Measurements from ENCODE around the gene SOX14. TPM values are rescaled to one million over a fixed set of nuclear protein-coding genes. Genes with fewer than 3 reads are reported as not detected.

The SOX14 gene
- total RNA-seq, 2 experiments from 2014 or later: not detected

GRCh38 chr3:137764563-137765309, 621 bp downstream of the SOX14 start:
- no peaks in the 10 kb centered on the region for H3K36me3 Mint-ChIP-seq
- POLR2A ChIA-PET: no interaction called here
- peaks cover 88% of the 10 kb centered on the region for H3K27me3 Mint-ChIP-seq
- peaks cover 2% of the 10 kb centered on the region for H3K9me3 Mint-ChIP-seq
- H3K4me3 Mint-ChIP-seq: no peak overlapping the region
- DNase-seq (peak; percentile 36), ATAC-seq (ENCODE audit: low read depth) (no peak)
- no peak overlapping the region for H3K27ac Mint-ChIP-seq
- H3K4me1 Mint-ChIP-seq: peaks cover 7% of the 10 kb centered on the region

GRCh38 chr3:137765310-137766033, 1.4 kb downstream of the SOX14 start:
- H3K4me3 Mint-ChIP-seq: no peak overlapping the region
- H3K9me3 Mint-ChIP-seq: peaks cover 2% of the 10 kb centered on the region
- peaks cover 7% of the 10 kb centered on the region for H3K4me1 Mint-ChIP-seq
- no peaks in the 10 kb centered on the region for H3K36me3 Mint-ChIP-seq
- peaks cover 93% of the 10 kb centered on the region for H3K27me3 Mint-ChIP-seq
- no peak overlapping the region for H3K27ac Mint-ChIP-seq
- POLR2A ChIA-PET: no interaction called here
- no peak for DNase-seq
- ATAC-seq (ENCODE audit: low read depth): no peak

- Mint-ChIP-seq H3K9me3 (peaks cover 2% of the 10 kb centered on the region), H3K4me1 (peaks cover 7% of the 10 kb centered on the region), H3K27ac (no peak overlapping the region)
Measured at GRCh38 chr3:137766041-137766875, 2.1 kb downstream of the SOX14 start.

GRCh38 chr3:137766876-137767537, 2.9 kb downstream of the SOX14 start:
- Mint-ChIP-seq H3K36me3 (no peaks in the 10 kb centered on the region), H3K27me3 (peaks cover 94% of the 10 kb centered on the region), H3K4me1 (peaks cover 9% of the 10 kb centered on the region), H3K4me3 (no peak overlapping the region), H3K9me3 (peaks cover 2% of the 10 kb centered on the region), H3K27ac (no peak overlapping the region)
- DNase-seq (peak; percentile 23), ATAC-seq (ENCODE audit: low read depth) (no peak)
- POLR2A ChIA-PET: no interaction called here

More at GRCh38 chr3:137766041-137766875, 2.1 kb downstream of the SOX14 start:
- POLR2A ChIA-PET: no interaction called here
- no peaks in the 10 kb centered on the region for H3K36me3 Mint-ChIP-seq
- DNase-seq (no peak), ATAC-seq (ENCODE audit: low read depth) (no peak)
- no peak overlapping the region for H3K4me3 Mint-ChIP-seq
- H3K27me3 Mint-ChIP-seq: peaks cover 94% of the 10 kb centered on the region

GRCh38 chr3:137767538-137768360, 3.6 kb downstream of the SOX14 start:
- DNase-seq: peak; percentile 30
- H3K4me3 Mint-ChIP-seq: peak overlapping the region; percentile 13
- H3K27ac Mint-ChIP-seq: no peak overlapping the region
- H3K27me3 Mint-ChIP-seq: peaks cover 94% of the 10 kb centered on the region
- H3K36me3 Mint-ChIP-seq: no peaks in the 10 kb centered on the region
- peaks cover 2% of the 10 kb centered on the region for H3K9me3 Mint-ChIP-seq
- H3K4me1 Mint-ChIP-seq: peaks cover 9% of the 10 kb centered on the region
- POLR2A ChIA-PET: no interaction called here
- no peak for ATAC-seq (ENCODE audit: low read depth)

GRCh38 chr3:137768361-137769321, 4.5 kb downstream of the SOX14 start:
- peaks cover 94% of the 10 kb centered on the region for H3K27me3 Mint-ChIP-seq
- POLR2A ChIA-PET: no interaction called here
- H3K27ac Mint-ChIP-seq: no peak overlapping the region
- peak; percentile 36 for DNase-seq
- H3K36me3 Mint-ChIP-seq: no peaks in the 10 kb centered on the region
- peaks cover 2% of the 10 kb centered on the region for H3K9me3 Mint-ChIP-seq
- peaks cover 7% of the 10 kb centered on the region for H3K4me1 Mint-ChIP-seq
- H3K4me3 Mint-ChIP-seq: no peak overlapping the region
- ATAC-seq (ENCODE audit: low read depth): no peak

GRCh38 chr3:137769322-137770065, 5.4 kb downstream of the SOX14 start:
- Mint-ChIP-seq H3K4me3 (no peak overlapping the region), H3K9me3 (peaks cover 2% of the 10 kb centered on the region), H3K4me1 (peaks cover 5% of the 10 kb centered on the region), H3K36me3 (no peaks in the 10 kb centered on the region), H3K27me3 (peaks cover 97% of the 10 kb centered on the region), H3K27ac (no peak overlapping the region)
- POLR2A ChIA-PET: no interaction called here
- DNase-seq: peak; percentile 22
- ATAC-seq (ENCODE audit: low read depth): no peak

GRCh38 chr3:137770066-137770834, 6.1 kb downstream of the SOX14 start:
- H3K4me3 Mint-ChIP-seq: no peak overlapping the region
- peak; percentile 28 for DNase-seq
- H3K27ac Mint-ChIP-seq: no peak overlapping the region
- H3K4me1 Mint-ChIP-seq: peaks cover 5% of the 10 kb centered on the region
- ATAC-seq (ENCODE audit: low read depth): no peak
- peaks cover 98% of the 10 kb centered on the region for H3K27me3 Mint-ChIP-seq
- no peaks in the 10 kb centered on the region for H3K36me3 Mint-ChIP-seq
- POLR2A ChIA-PET: no interaction called here
- H3K9me3 Mint-ChIP-seq: peaks cover 2% of the 10 kb centered on the region

GRCh38 chr3:137770835-137771399, 6.8 kb downstream of the SOX14 start:
- Mint-ChIP-seq H3K27ac (no peak overlapping the region), H3K4me1 (peaks cover 5% of the 10 kb centered on the region), H3K4me3 (no peak overlapping the region), H3K27me3 (peaks cover 92% of the 10 kb centered on the region), H3K9me3 (no peaks in the 10 kb centered on the region), H3K36me3 (no peaks in the 10 kb centered on the region)
- ATAC-seq (ENCODE audit: low read depth) (no peak), DNase-seq (peak; percentile 39)
- POLR2A ChIA-PET: no interaction called here

GRCh38 chr3:137771401-137772213, 7.5 kb downstream of the SOX14 start:
- Mint-ChIP-seq H3K27ac (no peak overlapping the region), H3K9me3 (no peaks in the 10 kb centered on the region), H3K4me1 (peaks cover 5% of the 10 kb centered on the region), H3K36me3 (no peaks in the 10 kb centered on the region), H3K27me3 (peaks cover 85% of the 10 kb centered on the region), H3K4me3 (peak overlapping the region; percentile 56)
- POLR2A ChIA-PET: no interaction called here
- peak; percentile 37 for DNase-seq
- no peak for ATAC-seq (ENCODE audit: low read depth)
